Effector memory CD8-positive, alpha-beta T cell (primary cell): Measurements from ENCODE around the gene MRPL33.
A peak's percentile ranks its signal among the peaks of the same experiment; 100 is the strongest.
"Not testable (repeated sequence)": the region's sequence is repeated elsewhere in the genome, so short reads cannot be mapped to it uniquely, and the experiment has no call there.

Experiments used
- ATAC-seq: fragments of 150-1000 bp; cut with Tn5 transposase; replicated peaks from 2 replicates; pipeline ENCODE4 v1.10.0; 2021; ENCODE audit warnings: mild to moderate bottlenecking, moderate library complexity
- DNase-seq, 3 experiments: peaks; one replicate each; pipeline ENCODE4 v3.0.0; 2021
- H3K27ac Mint-ChIP-seq, 2 donors: one replicate each; pipeline ENCODE4 v1.8.0; 2022; ENCODE audit warnings: mild to moderate bottlenecking in 2 of 2, mixed read lengths in 2 of 2, moderate library complexity in 2 of 2
- H3K27me3 Mint-ChIP-seq, 2 donors: one replicate each; pipeline ENCODE4 v1.8.0; 2022; ENCODE audit warnings: mixed read lengths in 2 of 2
- H3K36me3 Mint-ChIP-seq: one replicate; pipeline ENCODE4 v1.8.0; 2022; ENCODE audit warnings: mild to moderate bottlenecking, moderate library complexity, mixed read lengths; ENCODE audit not compliant: insufficient read depth
- H3K4me1 Mint-ChIP-seq, 2 donors: one replicate each; pipeline ENCODE4 v1.8.0; 2022; ENCODE audit warnings: low read depth in 2 of 2, mixed read lengths in 2 of 2
- H3K4me3 Mint-ChIP-seq, 2 donors: one replicate each; pipeline ENCODE4 v1.8.0; 2022; ENCODE audit warnings: mild to moderate bottlenecking in 2 of 2, mixed read lengths in 2 of 2, moderate library complexity in 2 of 2
- H3K9me3 Mint-ChIP-seq, 2 donors: one replicate each; pipeline ENCODE4 v1.8.0; 2022; ENCODE audit warnings: mixed read lengths in 2 of 2

MRPL33 gene

GRCh38 chr2:27751377-27751776 lies 20.1 kb upstream of the MRPL33 start:
- Mint-ChIP-seq H3K27ac (no peak overlapping the region), H3K36me3 (peaks cover 3% of the 10 kb centered on the region), H3K27me3 (peaks cover 13 to 47% of the 10 kb centered on the region in 2 donors), H3K4me3 (no peak overlapping the region), H3K4me1 (no peaks in the 10 kb centered on the region), H3K9me3 (peaks cover 3 to 7% of the 10 kb centered on the region in 2 donors)
- no peak for ATAC-seq
- DNase-seq: no peak

GRCh38 chr2:27752551-27753237 lies 18.8 kb upstream of the MRPL33 start:
- ATAC-seq (no peak), DNase-seq (no peak)
- Mint-ChIP-seq H3K27me3 (peaks cover 11 to 56% of the 10 kb centered on the region in 2 donors), H3K36me3 (peaks cover 3% of the 10 kb centered on the region), H3K9me3 (peaks cover 3 to 7% of the 10 kb centered on the region in 2 donors), H3K27ac (peak overlapping the region in 1 of 2 donors; percentile 26), H3K4me1 (no peaks in the 10 kb centered on the region), H3K4me3 (no peak overlapping the region)

GRCh38 chr2:27754138-27754588 lies 17.4 kb upstream of the MRPL33 start:
- no peaks in the 10 kb centered on the region for H3K9me3 Mint-ChIP-seq
- peaks cover 3% of the 10 kb centered on the region for H3K36me3 Mint-ChIP-seq
- no peaks in the 10 kb centered on the region for H3K4me1 Mint-ChIP-seq
- ATAC-seq (peak; percentile 88), DNase-seq (peak; percentile 66 to 72 (median 69))
- no peak overlapping the region for H3K4me3 Mint-ChIP-seq
- no peak overlapping the region for H3K27ac Mint-ChIP-seq
- H3K27me3 Mint-ChIP-seq: peaks cover 7 to 45% of the 10 kb centered on the region in 2 donors

- ATAC-seq: no peak
- no peak for DNase-seq
- H3K27ac Mint-ChIP-seq: no peak overlapping the region
Observed at GRCh38 chr2:27754831-27755230, 16.7 kb upstream of the MRPL33 start.

GRCh38 chr2:27756091-27756490 lies 15.4 kb upstream of the MRPL33 start:
- Mint-ChIP-seq H3K27ac (no peak overlapping the region), H3K4me1 (no peaks in the 10 kb centered on the region), H3K4me3 (no peak overlapping the region), H3K36me3 (peaks cover 3% of the 10 kb centered on the region), H3K9me3 (no peaks in the 10 kb centered on the region), H3K27me3 (peaks cover 7 to 45% of the 10 kb centered on the region in 2 donors)
- no peak for DNase-seq
- ATAC-seq: no peak

More at GRCh38 chr2:27754831-27755230, 16.7 kb upstream of the MRPL33 start:
- Mint-ChIP-seq H3K27me3 (peaks cover 7 to 45% of the 10 kb centered on the region in 2 donors), H3K4me3 (no peak overlapping the region), H3K4me1 (no peaks in the 10 kb centered on the region), H3K9me3 (no peaks in the 10 kb centered on the region), H3K36me3 (peaks cover 3% of the 10 kb centered on the region)

- Mint-ChIP-seq H3K36me3 (peaks cover 3% of the 10 kb centered on the region), H3K4me1 (no peaks in the 10 kb centered on the region), H3K27ac (no peak overlapping the region), H3K4me3 (no peak overlapping the region), H3K9me3 (no peaks in the 10 kb centered on the region), H3K27me3 (peaks cover 5 to 42% of the 10 kb centered on the region in 2 donors)
- ATAC-seq (no peak), DNase-seq (no peak)
Observed at GRCh38 chr2:27756544-27757498, 14.7 kb upstream of the MRPL33 start.

GRCh38 chr2:27762951-27763906 lies 8.3 kb upstream of the MRPL33 start:
- no peak for ATAC-seq
- Mint-ChIP-seq H3K4me3 (no peak overlapping the region), H3K27me3 (peaks cover 7 to 28% of the 10 kb centered on the region in 2 donors), H3K36me3 (peaks cover 2% of the 10 kb centered on the region), H3K9me3 (no peaks in the 10 kb centered on the region), H3K27ac (no peak overlapping the region), H3K4me1 (peaks cover 5% of the 10 kb centered on the region in 2 donors)
- no peak for DNase-seq

- Mint-ChIP-seq H3K4me3 (no peak overlapping the region), H3K4me1 (peaks cover 5% of the 10 kb centered on the region in 2 donors), H3K9me3 (no peaks in the 10 kb centered on the region), H3K27ac (no peak overlapping the region), H3K36me3 (peaks cover 2% of the 10 kb centered on the region), H3K27me3 (peaks cover 7 to 28% of the 10 kb centered on the region in 2 donors)
- no peak for DNase-seq
- no peak for ATAC-seq
Observed at GRCh38 chr2:27763907-27764267, 7.6 kb upstream of the MRPL33 start.

- not testable (repeated sequence) for H3K27ac Mint-ChIP-seq, H3K4me1 Mint-ChIP-seq, H3K36me3 Mint-ChIP-seq, DNase-seq, H3K4me3 Mint-ChIP-seq, H3K9me3 Mint-ChIP-seq, ATAC-seq
- peaks cover 7 to 28% of the 10 kb centered on the region in 2 donors for H3K27me3 Mint-ChIP-seq
Observed at GRCh38 chr2:27764526-27764925, 7.0 kb upstream of the MRPL33 start.

- Mint-ChIP-seq H3K4me1 (peaks cover 5% of the 10 kb centered on the region in 2 donors), H3K36me3 (peaks cover 2% of the 10 kb centered on the region), H3K9me3 (no peaks in the 10 kb centered on the region), H3K4me3 (peak overlapping the region; percentile 38 to 55), H3K27ac (peak overlapping the region; percentile 54 to 73), H3K27me3 (peaks cover 7 to 28% of the 10 kb centered on the region in 2 donors)
- DNase-seq (peak in 1 of 3 experiments; percentile 16), ATAC-seq (peak; percentile 27)
Observed at GRCh38 chr2:27765621-27766286, 5.8 kb upstream of the MRPL33 start.

- Mint-ChIP-seq H3K27me3 (peaks cover 7 to 28% of the 10 kb centered on the region in 2 donors), H3K4me1 (peaks cover 8 to 9% of the 10 kb centered on the region in 2 donors), H3K36me3 (peaks cover 4% of the 10 kb centered on the region), H3K27ac (peak overlapping the region; percentile 54 to 73), H3K4me3 (peak overlapping the region; percentile 38 to 55), H3K9me3 (no peaks in the 10 kb centered on the region)
- ATAC-seq: no peak
- no peak for DNase-seq
Observed at GRCh38 chr2:27766287-27766661, 5.2 kb upstream of the MRPL33 start.

GRCh38 chr2:27771202-27771547 lies 344 bp upstream of the MRPL33 start:
- ATAC-seq: peak; percentile 40
- no peaks in the 10 kb centered on the region for H3K9me3 Mint-ChIP-seq

More at GRCh38 chr2:27771202-27771547, 344 bp upstream of the MRPL33 start:
- peaks cover 29 to 39% of the 10 kb centered on the region in 2 donors for H3K4me1 Mint-ChIP-seq
- H3K36me3 Mint-ChIP-seq: peaks cover 21% of the 10 kb centered on the region
- H3K27me3 Mint-ChIP-seq: peaks cover 0 to 3% of the 10 kb centered on the region in 2 donors
- H3K27ac Mint-ChIP-seq: peak overlapping the region; percentile 99 to 100
- H3K4me3 Mint-ChIP-seq: peak overlapping the region; percentile 99
- DNase-seq: no peak
